HL-60 (cell line): Measurements from ENCODE around the gene RTP3.

Experiments used
- DNase-seq, 2 experiments: peaks; one replicate each; pipeline ENCODE4 v3.0.0-alpha.2; 2010 to 2020; ENCODE audit warnings: low read depth in 1 of 2, low spot score in 1 of 2
- H3K27ac ChIP-seq: fragments of 250-450 bp; sonication (Bioruptor Pico); replicated peaks from 2 replicates; pipeline ENCODE4 v1.5.1; 2020; ENCODE audit warnings: mild to moderate bottlenecking, moderate library complexity
- H3K27me3 ChIP-seq: fragments of 250-450 bp; sonication (Bioruptor Pico); 2 replicates; pipeline ENCODE4 v1.5.1; 2021; ENCODE audit warnings: mild to moderate bottlenecking, moderate library complexity; ENCODE audit not compliant: insufficient read depth, poor library complexity, severe bottlenecking
- H3K4me3 ChIP-seq: replicated peaks from 2 replicates; pipeline ENCODE4 v1.5.1; 2011; ENCODE audit warnings: mild to moderate bottlenecking, control low read depth, low read length; ENCODE audit not compliant: insufficient read depth
- CTCF ChIP-seq: IDR thresholded peaks from one replicate; pipeline ENCODE4 v1.5.1; 2011; ENCODE audit warnings: low read length, control low read depth, inconsistent platforms; ENCODE audit not compliant: insufficient read depth
- GABPA ChIP-seq: IDR thresholded peaks from 2 replicates; pipeline ENCODE4 v1.6.1; 2012; ENCODE audit warnings: low read depth
- POLR2AphosphoS5 ChIP-seq: IDR thresholded peaks from 2 replicates; pipeline ENCODE4 v1.6.1; 2012; ENCODE audit warnings: low read depth
- REST ChIP-seq: IDR thresholded peaks from 2 replicates; pipeline ENCODE4 v1.6.1; 2012; ENCODE audit warnings: low read depth; ENCODE audit not compliant: insufficient replicate concordance
- SPI1 ChIP-seq: IDR thresholded peaks from 2 replicates; pipeline ENCODE4 v1.6.1; 2012; ENCODE audit warnings: low read depth, mild to moderate bottlenecking, borderline replicate concordance

RTP3 gene

GRCh38 chr3:46516521-46516920 is 18.7 kb downstream of the RTP3 start:
- H3K4me3 ChIP-seq, result no peak overlapping the region
- TF ChIP-seq GABPA, result no peak
- TF ChIP-seq POLR2AphosphoS5, result no peak
- TF ChIP-seq CTCF, result no peak
- TF ChIP-seq SPI1, result no peak
- no peak for TF ChIP-seq REST
- H3K27ac ChIP-seq, result no peak overlapping the region
- DNase-seq, result no peak
- H3K27me3 ChIP-seq, result no peaks in the 10 kb centered on the region

- Histone ChIP-seq H3K27ac (no peak overlapping the region), H3K4me3 (no peak overlapping the region)
These were observed 19.4 kb downstream of the RTP3 start for GRCh38 chr3:46517016-46517783.

More at GRCh38 chr3:46517016-46517783, 19.4 kb downstream of the RTP3 start:
- no peaks in the 10 kb centered on the region for H3K27me3 ChIP-seq
- DNase-seq, result no peak
- TF ChIP-seq CTCF, result no peak
- no peak for TF ChIP-seq SPI1
- no peak for TF ChIP-seq POLR2AphosphoS5
- no peak for TF ChIP-seq GABPA
- TF ChIP-seq REST, result no peak
